IPS-15b (cell line): ENCODE results near the gene DIP2C.
"Not testable (repeated sequence)": the region's sequence is repeated elsewhere in the genome, so short reads cannot be mapped to it uniquely, and the experiment has no call there.

Source experiments
- H3K27me3 ChIP-seq: one replicate; pipeline ENCODE4 v1.6.1; 2013; ENCODE audit warnings: low read length; ENCODE audit not compliant: control insufficient read depth, insufficient read depth
- H3K36me3 ChIP-seq: one replicate; pipeline ENCODE4 v1.6.1; 2013; ENCODE audit warnings: low read length; ENCODE audit not compliant: control insufficient read depth, insufficient read depth
- H3K4me1 ChIP-seq: one replicate; pipeline ENCODE4 v1.6.1; 2013; ENCODE audit warnings: mild to moderate bottlenecking, low read length; ENCODE audit not compliant: control insufficient read depth, insufficient read depth
- H3K4me3 ChIP-seq: one replicate; pipeline ENCODE4 v1.5.1; 2013; ENCODE audit warnings: low read depth, low read length
- H3K9ac ChIP-seq: one replicate; pipeline ENCODE4 v1.6.1; 2013; ENCODE audit warnings: low read depth, mild to moderate bottlenecking, low read length
- H3K9me3 ChIP-seq: one replicate; pipeline ENCODE4 v1.6.1; 2013; ENCODE audit warnings: mild to moderate bottlenecking, low read length; ENCODE audit not compliant: control insufficient read depth, insufficient read depth

The DIP2C gene

DNA sequence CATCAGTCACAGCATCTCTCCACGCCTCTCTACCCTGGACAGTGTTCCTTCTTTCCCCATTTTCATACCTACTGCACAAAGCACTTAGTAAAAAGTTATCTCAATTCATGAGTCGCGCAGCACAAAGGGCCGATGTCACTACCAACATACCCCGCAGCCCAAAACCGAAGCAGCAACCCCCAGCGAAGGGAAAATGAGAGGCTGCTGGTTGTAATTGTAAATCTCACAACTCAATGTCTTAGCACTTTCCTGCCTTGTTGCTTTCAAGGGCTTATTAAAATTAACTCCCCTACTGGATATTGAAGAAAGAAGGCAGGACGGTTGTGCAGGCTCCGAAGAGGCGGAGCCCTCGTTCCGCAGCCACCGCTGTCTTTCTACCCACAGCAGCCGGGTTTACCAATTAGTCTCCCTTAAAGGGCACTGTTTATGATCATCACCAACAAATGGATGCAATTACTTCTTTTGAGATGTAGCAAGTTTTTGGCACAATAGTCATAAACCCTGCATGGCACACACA is 6.5 kb downstream of the DIP2C start:
- H3K9me3 ChIP-seq: no peaks in the 10 kb centered on the region
- peaks cover 2% of the 10 kb centered on the region for H3K36me3 ChIP-seq
- no peak overlapping the region for H3K9ac ChIP-seq
- no peak overlapping the region for H3K4me3 ChIP-seq
- peaks cover 2% of the 10 kb centered on the region for H3K4me1 ChIP-seq
- peaks cover 2% of the 10 kb centered on the region for H3K27me3 ChIP-seq

DNA sequence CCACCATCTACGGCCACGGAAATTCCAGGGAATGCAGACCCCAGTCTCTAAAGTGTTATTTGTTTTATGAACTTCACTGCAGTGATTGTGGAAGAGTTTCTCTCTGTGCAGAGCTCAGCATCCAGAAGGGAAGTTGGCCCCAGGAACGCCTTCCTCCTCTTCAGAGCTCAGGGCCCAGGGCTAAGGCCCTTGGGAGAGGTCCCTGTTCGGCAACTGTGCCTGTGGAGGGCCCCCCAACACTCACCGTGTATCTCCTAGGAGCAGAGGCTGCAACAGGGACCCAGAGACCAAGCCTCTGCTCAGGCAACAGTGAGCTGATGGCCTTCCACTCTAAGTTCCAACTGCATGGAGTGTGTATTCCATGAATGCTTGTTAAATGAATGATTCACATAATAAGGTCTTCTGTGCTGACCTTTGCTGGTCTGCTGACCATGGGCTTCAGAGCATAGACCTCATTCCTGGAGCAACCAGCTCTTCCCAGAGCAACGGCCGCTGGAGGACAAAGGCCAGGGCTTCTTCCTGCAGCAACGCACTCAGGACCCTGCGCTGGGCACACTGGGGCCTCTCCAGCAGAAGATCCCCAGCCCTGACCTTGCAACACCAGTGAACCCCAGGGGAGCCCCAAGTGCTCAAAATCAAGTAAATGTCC is 7.7 kb downstream of the DIP2C start:
- no peak overlapping the region for H3K4me3 ChIP-seq
- peaks cover 2% of the 10 kb centered on the region for H3K36me3 ChIP-seq
- no peaks in the 10 kb centered on the region for H3K9me3 ChIP-seq
- no peak overlapping the region for H3K9ac ChIP-seq
- H3K4me1 ChIP-seq: peaks cover 2% of the 10 kb centered on the region
- H3K27me3 ChIP-seq: no peaks in the 10 kb centered on the region

DNA sequence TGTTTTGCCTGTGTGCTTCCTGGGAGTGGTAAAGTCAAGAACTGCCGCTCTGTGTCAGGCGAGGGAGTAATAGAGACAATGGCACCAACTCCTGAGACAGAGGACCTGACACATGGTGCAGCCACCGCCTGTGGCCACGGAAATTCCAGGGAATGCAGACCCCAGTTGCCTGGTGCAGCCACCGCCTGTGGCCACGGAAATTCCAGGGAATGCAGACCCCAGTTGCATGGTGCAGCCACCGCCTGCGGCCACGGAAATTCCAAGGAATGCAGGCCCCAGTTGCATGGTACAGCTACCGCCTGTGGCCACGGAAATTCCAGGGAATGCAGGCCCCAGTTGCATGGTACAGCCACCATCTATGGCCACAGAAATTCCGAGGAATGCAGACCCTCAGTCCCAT is 8.7 kb downstream of the DIP2C start:
- H3K9me3 ChIP-seq: no peaks in the 10 kb centered on the region
- no peak overlapping the region for H3K9ac ChIP-seq
- no peaks in the 10 kb centered on the region for H3K27me3 ChIP-seq
- H3K36me3 ChIP-seq: no peaks in the 10 kb centered on the region
- no peak overlapping the region for H3K4me3 ChIP-seq
- H3K4me1 ChIP-seq: peaks cover 2% of the 10 kb centered on the region

- H3K4me1 ChIP-seq: peaks cover 2% of the 10 kb centered on the region
- no peak overlapping the region for H3K4me3 ChIP-seq
- H3K36me3 ChIP-seq: no peaks in the 10 kb centered on the region
- no peak overlapping the region for H3K9ac ChIP-seq
- no peaks in the 10 kb centered on the region for H3K27me3 ChIP-seq
- H3K9me3 ChIP-seq: no peaks in the 10 kb centered on the region
Observed at GRCh38 chr10:680146-680545, 9.3 kb downstream of the DIP2C start.

DNA sequence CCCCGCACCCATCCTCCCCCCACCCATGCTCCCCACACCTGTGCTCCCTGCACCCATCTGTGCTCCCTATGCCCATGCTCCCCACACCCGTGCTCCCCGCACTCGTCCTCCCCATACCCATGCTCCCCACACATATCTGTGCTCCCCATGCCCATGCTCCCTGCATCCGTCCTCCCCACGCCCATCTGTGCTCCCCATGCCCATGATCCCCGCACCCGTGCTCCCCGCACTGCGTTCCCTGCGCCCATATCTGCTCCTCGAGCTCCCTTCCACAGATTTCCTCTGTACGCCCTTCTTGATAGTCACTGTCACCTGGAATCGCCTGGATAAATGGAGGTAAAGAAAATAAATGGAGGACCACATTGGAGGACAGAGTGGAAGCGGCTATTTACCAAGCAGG is 9.9 kb downstream of the DIP2C start:
- peaks cover 2% of the 10 kb centered on the region for H3K4me1 ChIP-seq
- H3K27me3 ChIP-seq: no peaks in the 10 kb centered on the region
- no peak overlapping the region for H3K9ac ChIP-seq
- no peaks in the 10 kb centered on the region for H3K9me3 ChIP-seq
- no peak overlapping the region for H3K4me3 ChIP-seq
- no peaks in the 10 kb centered on the region for H3K36me3 ChIP-seq

DNA sequence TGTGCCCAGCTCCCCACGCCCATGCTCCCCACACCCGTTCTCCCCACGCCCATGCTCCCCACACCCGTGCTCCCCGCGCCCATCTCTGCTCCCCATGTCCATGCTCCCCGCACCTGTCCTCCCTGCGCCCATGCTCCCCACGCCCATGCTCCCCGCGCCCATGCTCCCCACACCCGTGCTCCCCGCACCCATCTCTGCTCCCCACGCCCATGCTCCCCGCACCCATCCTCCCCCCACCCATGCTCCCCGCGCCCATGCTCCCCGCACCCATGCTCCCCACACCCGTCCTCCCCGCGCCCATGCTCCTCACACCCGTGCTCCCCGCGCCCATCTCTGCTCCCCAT is 10.8 kb downstream of the DIP2C start:
- not testable (repeated sequence) for H3K27me3 ChIP-seq, H3K9ac ChIP-seq, H3K9me3 ChIP-seq, H3K36me3 ChIP-seq, H3K4me3 ChIP-seq, H3K4me1 ChIP-seq

DNA sequence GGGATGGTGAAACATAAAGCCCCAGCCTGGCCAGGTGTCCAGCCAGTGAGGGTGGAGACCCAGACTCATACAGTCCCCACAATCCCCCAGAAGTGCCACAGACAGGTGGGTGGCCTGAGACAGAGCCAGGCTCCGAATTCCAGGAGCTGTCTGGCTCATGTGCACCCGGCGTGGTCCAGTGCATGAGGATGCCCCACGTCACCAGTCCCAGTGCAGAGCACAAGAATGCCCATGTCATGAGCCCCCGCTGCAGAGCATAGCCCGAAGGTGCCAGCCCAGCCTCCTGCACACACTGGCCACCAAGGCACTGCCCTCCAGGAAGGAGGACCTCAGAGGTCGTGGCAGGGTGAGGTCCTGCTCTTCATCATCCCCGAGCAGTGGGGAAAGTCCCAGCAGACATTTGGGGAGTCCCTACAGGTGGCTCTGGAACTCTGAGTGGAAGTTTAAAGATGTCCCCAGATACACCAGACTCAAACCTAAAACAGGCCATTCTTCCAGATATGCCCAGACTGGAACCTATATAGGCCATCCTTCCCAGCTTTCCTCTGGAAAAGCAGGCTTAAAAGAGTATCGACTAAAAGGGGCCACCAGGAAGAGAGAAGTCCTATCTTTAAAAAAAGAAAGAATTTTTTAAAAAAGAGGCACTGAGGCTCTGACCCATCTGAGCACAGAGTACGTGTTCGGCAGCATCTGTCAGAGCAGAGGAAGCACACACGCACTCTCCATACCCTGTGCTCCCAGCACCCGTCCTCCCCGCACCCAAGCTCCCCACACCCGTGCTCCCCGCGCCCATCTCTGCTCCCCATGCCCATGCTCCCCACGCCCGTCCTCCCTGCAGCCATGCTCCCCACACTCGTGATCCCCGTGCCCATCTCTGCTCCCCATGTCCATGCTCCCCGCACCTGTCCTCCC is 11.5 kb downstream of the DIP2C start:
- H3K4me3 ChIP-seq: no peak overlapping the region
- H3K9me3 ChIP-seq: no peaks in the 10 kb centered on the region
- no peaks in the 10 kb centered on the region for H3K27me3 ChIP-seq
- H3K9ac ChIP-seq: no peak overlapping the region
- no peaks in the 10 kb centered on the region for H3K36me3 ChIP-seq
- H3K4me1 ChIP-seq: no peaks in the 10 kb centered on the region

DNA sequence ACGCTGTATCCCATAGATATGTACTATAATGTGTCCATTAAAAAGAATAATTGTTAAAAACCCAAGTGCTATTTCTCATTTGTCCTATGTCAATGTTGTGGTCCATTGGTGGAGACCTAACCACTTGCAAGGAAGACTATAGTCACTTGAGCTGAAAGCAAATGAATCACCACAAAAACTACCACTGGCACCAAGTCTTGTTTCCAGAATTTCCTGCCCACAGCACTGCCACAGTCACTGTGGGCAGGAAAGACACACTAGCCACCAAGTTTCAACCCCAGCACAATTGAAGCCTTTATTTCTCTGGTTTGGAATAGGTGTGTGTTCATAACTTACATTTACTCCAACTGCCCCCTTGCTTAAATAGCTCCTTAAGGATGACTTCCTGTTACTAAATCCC is 12.4 kb downstream of the DIP2C start:
- H3K9me3 ChIP-seq: no peaks in the 10 kb centered on the region
- no peak overlapping the region for H3K9ac ChIP-seq
- H3K27me3 ChIP-seq: no peaks in the 10 kb centered on the region
- no peaks in the 10 kb centered on the region for H3K36me3 ChIP-seq
- H3K4me3 ChIP-seq: no peak overlapping the region
- no peaks in the 10 kb centered on the region for H3K4me1 ChIP-seq

GRCh38 chr10:676178-676577 is 13.3 kb downstream of the DIP2C start:
- Histone ChIP-seq H3K9me3 (no peaks in the 10 kb centered on the region), H3K9ac (no peak overlapping the region), H3K4me3 (no peak overlapping the region), H3K27me3 (no peaks in the 10 kb centered on the region), H3K36me3 (no peaks in the 10 kb centered on the region), H3K4me1 (no peaks in the 10 kb centered on the region)

- Histone ChIP-seq H3K4me1 (no peaks in the 10 kb centered on the region), H3K9me3 (no peaks in the 10 kb centered on the region), H3K9ac (no peak overlapping the region), H3K27me3 (no peaks in the 10 kb centered on the region), H3K36me3 (no peaks in the 10 kb centered on the region), H3K4me3 (no peak overlapping the region)
Observed at GRCh38 chr10:675532-675931, 13.9 kb downstream of the DIP2C start.

- Histone ChIP-seq H3K36me3 (no peaks in the 10 kb centered on the region), H3K27me3 (no peaks in the 10 kb centered on the region), H3K4me1 (no peaks in the 10 kb centered on the region), H3K9me3 (no peaks in the 10 kb centered on the region), H3K4me3 (no peak overlapping the region), H3K9ac (no peak overlapping the region)
Observed at GRCh38 chr10:673492-673891, 16.0 kb downstream of the DIP2C start.

- Histone ChIP-seq H3K27me3 (no peaks in the 10 kb centered on the region), H3K4me1 (no peaks in the 10 kb centered on the region), H3K9me3 (no peaks in the 10 kb centered on the region), H3K4me3 (no peak overlapping the region), H3K36me3 (no peaks in the 10 kb centered on the region), H3K9ac (no peak overlapping the region)
Observed at GRCh38 chr10:672992-673391, 16.5 kb downstream of the DIP2C start.
